IMR-90 (cell line): ENCODE data around the gene TSPAN8. TPM values are rescaled to one million over a fixed set of nuclear protein-coding genes. Genes with fewer than 3 reads are reported as not detected.

Experiments used
- ATAC-seq: fragments of 200-7000 bp; cut with Tn5 transposase; 2 replicates; pipeline ENCODE4 v1.9.1; 2020; ENCODE audit warnings: low read depth, mild to moderate bottlenecking, moderate library complexity
- BruUV-seq: library from RNA; stranded (reverse); fragments of 400-500 nt; replicated peaks from 2 replicates; lab custom pipeline; 2021; lab: Mats Ljungman, UMichigan
- CTCF ChIA-PET: fragments of 300-600 bp; formaldehyde crosslinking; extraction: SDS; loops from one replicate; lab custom pipeline; 2021; ENCODE audit warnings: antibody characterized with exemption; lab: Yijun Ruan, JAX
- POLR2A ChIA-PET: fragments of 300-600 bp; sonication (Branson Sonifier 250); formaldehyde crosslinking; loops from one replicate; lab custom pipeline; 2022; ENCODE audit warnings: antibody characterized with exemption; ENCODE audit not compliant: unreplicated experiment; lab: Charles Lee
- DNase-seq: peaks from one replicate; pipeline ENCODE4 v3.0.0; 2013
- H2AFZ ChIP-seq: replicated peaks from 2 replicates; pipeline ENCODE3; 2013; ENCODE audit warnings: low read length, mild to moderate bottlenecking; ENCODE audit not compliant: poor library complexity
- H2AK5ac ChIP-seq: 2 replicates; pipeline ENCODE4 v1.6.1; 2013; ENCODE audit warnings: low read depth, low read length, inconsistent platforms
- H2AK9ac ChIP-seq: replicated peaks from 2 replicates; pipeline ENCODE3; 2013; ENCODE audit warnings: mild to moderate bottlenecking, low read depth, low read length, moderate library complexity; ENCODE audit not compliant: poor library complexity
- H2BK120ac ChIP-seq: 2 replicates; pipeline ENCODE4 v1.6.1; 2013; ENCODE audit warnings: low read depth, low read length, inconsistent platforms
- H2BK15ac ChIP-seq: 3 replicates; pipeline ENCODE4 v1.6.1; 2013; ENCODE audit warnings: low read depth, low read length, inconsistent platforms
- H2BK20ac ChIP-seq: 2 replicates; pipeline ENCODE4 v1.6.1; 2013; ENCODE audit warnings: low read depth, mild to moderate bottlenecking, inconsistent platforms, low read length, moderate library complexity
- H2BK5ac ChIP-seq: 2 replicates; pipeline ENCODE4 v1.6.1; 2013; ENCODE audit warnings: mild to moderate bottlenecking, low read depth, low read length, inconsistent platforms; ENCODE audit not compliant: poor library complexity, severe bottlenecking
- H3K14ac ChIP-seq: replicated peaks from 2 replicates; pipeline ENCODE4 v1.6.1; 2013; ENCODE audit warnings: low read depth, low read length, inconsistent platforms
- H3K18ac ChIP-seq: 2 replicates; pipeline ENCODE4 v1.6.1; 2013; ENCODE audit warnings: low read depth, low read length, control low read depth
- H3K23ac ChIP-seq: 2 replicates; pipeline ENCODE4 v1.6.1; 2013; ENCODE audit warnings: low read depth, low read length, inconsistent platforms
- H3K27ac ChIP-seq: 2 replicates; pipeline ENCODE4 v1.5.1; 2013; ENCODE audit warnings: mild to moderate bottlenecking, control low read depth, low read length; ENCODE audit not compliant: insufficient read depth
- H3K27me3 ChIP-seq: 2 replicates; pipeline ENCODE4 v1.6.1; 2013; ENCODE audit warnings: low read length; ENCODE audit not compliant: control insufficient read depth, insufficient read depth
- H3K36me3 ChIP-seq: 2 replicates; pipeline ENCODE4 v1.6.1; 2013; ENCODE audit warnings: low read length, mixed read lengths; ENCODE audit not compliant: control insufficient read depth, insufficient read depth
- H3K4ac ChIP-seq: 2 replicates; pipeline ENCODE4 v1.6.1; 2013; ENCODE audit warnings: low read depth, low read length, inconsistent platforms
- H3K4me1 ChIP-seq: 2 replicates; pipeline ENCODE4 v1.6.1; 2013; ENCODE audit warnings: low read length, mixed read lengths; ENCODE audit not compliant: control insufficient read depth, insufficient read depth
- H3K4me2 ChIP-seq: 2 replicates; pipeline ENCODE4 v1.6.1; 2013; ENCODE audit warnings: low read depth, mild to moderate bottlenecking, control low read depth, low read length, moderate library complexity
- H3K4me3 ChIP-seq: 2 replicates; pipeline ENCODE4 v1.5.1; 2013; ENCODE audit warnings: low read depth, mild to moderate bottlenecking, control low read depth, low read length, moderate library complexity; ENCODE audit not compliant: insufficient read depth
- H3K56ac ChIP-seq: 2 replicates; pipeline ENCODE4 v1.6.1; 2013; ENCODE audit warnings: low read length, inconsistent platforms; ENCODE audit not compliant: insufficient read depth; ENCODE audit errors: extremely low read depth
- H3K79me1 ChIP-seq, 2 experiments: 2 replicates each; pipeline ENCODE4 v1.6.1; 2013; ENCODE audit warnings: low read length in 2 of 2, inconsistent platforms in 1 of 2, low read depth in 1 of 2
- H3K9ac ChIP-seq: 2 replicates; pipeline ENCODE4 v1.6.1; 2013; ENCODE audit warnings: low read depth, low read length, control low read depth
- H3K9me1 ChIP-seq: 2 replicates; pipeline ENCODE4 v1.6.1; 2013; ENCODE audit warnings: low read length, inconsistent platforms; ENCODE audit not compliant: insufficient read depth
- H3K9me3 ChIP-seq: 2 replicates; pipeline ENCODE4 v1.6.1; 2013; ENCODE audit warnings: low read length; ENCODE audit not compliant: control insufficient read depth, insufficient read depth
- H4K20me1 ChIP-seq: 2 replicates; pipeline ENCODE4 v1.6.1; 2013; ENCODE audit warnings: low read length, inconsistent platforms; ENCODE audit not compliant: insufficient read depth
- H4K5ac ChIP-seq: 2 replicates; pipeline ENCODE4 v1.6.1; 2013; ENCODE audit warnings: mild to moderate bottlenecking, low read depth, low read length, control low read depth
- H4K8ac ChIP-seq, 2 experiments: 2 replicates each; pipeline ENCODE4 v1.6.1; 2013; ENCODE audit warnings: low read depth in 2 of 2, low read length in 2 of 2, control low read depth in 1 of 2, inconsistent platforms in 1 of 2
- H4K91ac ChIP-seq: 2 replicates; pipeline ENCODE4 v1.6.1; 2013; ENCODE audit warnings: low read depth, low read length, inconsistent platforms; ENCODE audit not compliant: insufficient read depth
- BHLHE40 ChIP-seq: fragments of 150-350 bp; IDR thresholded peaks from 2 replicates; pipeline ENCODE4 v1.6.1; 2016; ENCODE audit warnings: mild to moderate bottlenecking, low read depth, low read length
- CHD1 ChIP-seq: IDR thresholded peaks from 2 replicates; pipeline ENCODE4 v1.6.1; 2012; ENCODE audit warnings: low read depth, low read length, improper control_type of control experiment
- FOS ChIP-seq: fragments of 150-350 bp; IDR thresholded peaks from 2 replicates; pipeline ENCODE4 v1.6.1; 2016; ENCODE audit warnings: low read depth, low read length
- MAFK ChIP-seq: IDR thresholded peaks from 2 replicates; pipeline ENCODE4 v1.6.1; 2012; ENCODE audit warnings: low read depth, low read length, improper control_type of control experiment
- RCOR1 ChIP-seq: IDR thresholded peaks from 2 replicates; pipeline ENCODE4 v1.6.1; 2012; ENCODE audit warnings: mild to moderate bottlenecking, low read length, improper control_type of control experiment; ENCODE audit not compliant: insufficient replicate concordance
- RFX5 ChIP-seq: IDR thresholded peaks from 2 replicates; pipeline ENCODE4 v1.8.0; 2012; ENCODE audit warnings: low read depth, mild to moderate bottlenecking, low read length, moderate library complexity
- SMC3 ChIP-seq: fragments of 150-350 bp; IDR thresholded peaks from 2 replicates; pipeline ENCODE4 v1.6.1; 2016; ENCODE audit warnings: low read depth, mild to moderate bottlenecking, antibody characterized with exemption, low read length, moderate library complexity
- WGBS, 2 experiments: methylation state at CpG; one replicate each; pipeline versions ENCODE4 v1.1.5 to v1.1.7; 2013; ENCODE audit warnings: missing lambda C conversion rate in 2 of 2; ENCODE audit not compliant: insufficient read length in 1 of 2; ENCODE audit errors: extremely low coverage in 2 of 2; 5-methylcytosine and 5-hydroxymethylcytosine counted together
- dilution Hi-C: fragments of 300-500 bp; cut with HindIII; formaldehyde crosslinking; loops from one replicate; pipeline ENCODE4 v1.14.3; 2018; ENCODE audit warnings: low sequenced_read_pairs; ENCODE audit not compliant: unreplicated experiment
- in situ Hi-C: fragments of 300-500 bp; cut with MboI; formaldehyde crosslinking; loops from 3 replicates; pipeline ENCODE4 v1.14.3; 2019; ENCODE audit warnings: low sequenced_read_pairs, inconsistent platforms, mixed read lengths
- intact Hi-C: fragments of 100-400 bp; cut with micrococcal nuclease; formaldehyde crosslinking; loops from 2 replicates; pipeline ENCODE4 v1.10.0; 2022
- polyA plus RNA-seq, 3 experiments: library from polyadenylated mRNA; depleted of rRNA; stranded (reverse); fragments of >200 nt; gene quantifications; 2 replicates each; pipeline ENCODE4 v1.2.3, GENCODE V29; 2012; ENCODE audit warnings: low replicate concordance in 1 of 3
- total RNA-seq: library from RNA; depleted of rRNA; stranded (reverse); fragments of >200 nt; gene quantifications from 2 replicates; pipeline ENCODE4 v1.2.3, GENCODE V29; 2012
- TF ChIP-seq, protein P1 (sequence below): fragments of 150-350 bp; IDR thresholded peaks from 2 replicates; pipeline ENCODE4 v1.6.1; 2017; ENCODE audit warnings: mild to moderate bottlenecking, antibody characterized with exemption, low read length, low read depth
- TF ChIP-seq, protein P2 (sequence below): conservative IDR thresholded peaks from 2 replicates; pipeline ENCODE4 v1.5.1; 2012; ENCODE audit warnings: mild to moderate bottlenecking, low read depth, low read length, improper control_type of control experiment
- TF ChIP-seq, protein P3 (sequence below): fragments of 150-350 bp; IDR thresholded peaks from 2 replicates; pipeline ENCODE4 v1.6.1; 2016; ENCODE audit warnings: low read depth, mild to moderate bottlenecking, low read length, moderate library complexity, borderline replicate concordance

Gene TSPAN8
- total and polyA plus RNA-seq, 2 of the 4 experiments (the other 2 are of a cell fraction), result not detected

DNA sequence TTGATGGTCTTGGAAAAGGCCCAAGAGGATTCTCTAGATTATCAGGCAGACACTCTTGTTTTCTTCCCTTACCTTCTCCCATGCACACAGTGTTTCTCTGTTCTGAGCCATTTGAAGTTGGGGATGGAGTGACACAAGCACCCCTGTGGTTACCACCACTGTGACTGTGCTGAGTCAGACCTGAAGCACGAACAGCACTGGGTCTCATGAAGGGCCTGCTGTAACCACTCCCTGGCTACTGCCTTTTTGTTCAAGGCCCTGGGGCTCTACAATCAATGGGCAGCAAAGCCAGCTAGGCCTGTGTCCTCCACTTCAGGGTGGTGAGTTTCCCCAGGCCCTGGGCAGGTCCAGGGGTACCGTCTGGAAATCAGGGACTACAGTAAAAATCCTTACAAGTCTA is 65.5 kb downstream of the TSPAN8 start:
- CTCF ChIA-PET, result no interaction called here
- H3K4me3 ChIP-seq, result no peak overlapping the region
- no peak overlapping the region for H2BK5ac ChIP-seq
- H3K79me1 ChIP-seq, result no peaks in the 10 kb centered on the region
- H3K9me3 ChIP-seq, result peaks cover 6% of the 10 kb centered on the region
- in situ Hi-C loops, result no loop called here
- H2BK120ac ChIP-seq, result no peak overlapping the region
- TF ChIP-seq, protein P1, sequence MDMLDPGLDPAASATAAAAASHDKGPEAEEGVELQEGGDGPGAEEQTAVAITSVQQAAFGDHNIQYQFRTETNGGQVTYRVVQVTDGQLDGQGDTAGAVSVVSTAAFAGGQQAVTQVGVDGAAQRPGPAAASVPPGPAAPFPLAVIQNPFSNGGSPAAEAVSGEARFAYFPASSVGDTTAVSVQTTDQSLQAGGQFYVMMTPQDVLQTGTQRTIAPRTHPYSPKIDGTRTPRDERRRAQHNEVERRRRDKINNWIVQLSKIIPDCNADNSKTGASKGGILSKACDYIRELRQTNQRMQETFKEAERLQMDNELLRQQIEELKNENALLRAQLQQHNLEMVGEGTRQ, result no peak
- TF ChIP-seq RFX5 (no peak), SMC3 (no peak), BHLHE40 (no peak), CHD1 (no peak), FOS (no peak), MAFK (no peak), RCOR1 (no peak)
- TF ChIP-seq, protein P2, sequence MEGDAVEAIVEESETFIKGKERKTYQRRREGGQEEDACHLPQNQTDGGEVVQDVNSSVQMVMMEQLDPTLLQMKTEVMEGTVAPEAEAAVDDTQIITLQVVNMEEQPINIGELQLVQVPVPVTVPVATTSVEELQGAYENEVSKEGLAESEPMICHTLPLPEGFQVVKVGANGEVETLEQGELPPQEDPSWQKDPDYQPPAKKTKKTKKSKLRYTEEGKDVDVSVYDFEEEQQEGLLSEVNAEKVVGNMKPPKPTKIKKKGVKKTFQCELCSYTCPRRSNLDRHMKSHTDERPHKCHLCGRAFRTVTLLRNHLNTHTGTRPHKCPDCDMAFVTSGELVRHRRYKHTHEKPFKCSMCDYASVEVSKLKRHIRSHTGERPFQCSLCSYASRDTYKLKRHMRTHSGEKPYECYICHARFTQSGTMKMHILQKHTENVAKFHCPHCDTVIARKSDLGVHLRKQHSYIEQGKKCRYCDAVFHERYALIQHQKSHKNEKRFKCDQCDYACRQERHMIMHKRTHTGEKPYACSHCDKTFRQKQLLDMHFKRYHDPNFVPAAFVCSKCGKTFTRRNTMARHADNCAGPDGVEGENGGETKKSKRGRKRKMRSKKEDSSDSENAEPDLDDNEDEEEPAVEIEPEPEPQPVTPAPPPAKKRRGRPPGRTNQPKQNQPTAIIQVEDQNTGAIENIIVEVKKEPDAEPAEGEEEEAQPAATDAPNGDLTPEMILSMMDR, result no peak
- TF ChIP-seq, protein P3, sequence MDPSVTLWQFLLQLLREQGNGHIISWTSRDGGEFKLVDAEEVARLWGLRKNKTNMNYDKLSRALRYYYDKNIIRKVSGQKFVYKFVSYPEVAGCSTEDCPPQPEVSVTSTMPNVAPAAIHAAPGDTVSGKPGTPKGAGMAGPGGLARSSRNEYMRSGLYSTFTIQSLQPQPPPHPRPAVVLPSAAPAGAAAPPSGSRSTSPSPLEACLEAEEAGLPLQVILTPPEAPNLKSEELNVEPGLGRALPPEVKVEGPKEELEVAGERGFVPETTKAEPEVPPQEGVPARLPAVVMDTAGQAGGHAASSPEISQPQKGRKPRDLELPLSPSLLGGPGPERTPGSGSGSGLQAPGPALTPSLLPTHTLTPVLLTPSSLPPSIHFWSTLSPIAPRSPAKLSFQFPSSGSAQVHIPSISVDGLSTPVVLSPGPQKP, result no peak
- H3K18ac ChIP-seq, result no peak overlapping the region
- H3K4me1 ChIP-seq, result no peaks in the 10 kb centered on the region
- H3K27me3 ChIP-seq, result no peaks in the 10 kb centered on the region
- dilution Hi-C loops, result no loop called here
- H2AFZ ChIP-seq, result no peak overlapping the region
- no peak overlapping the region for H3K23ac ChIP-seq
- ATAC-seq, result no peak
- no peak overlapping the region for H3K14ac ChIP-seq
- no peak overlapping the region for H2BK20ac ChIP-seq
- H4K5ac ChIP-seq, result no peak overlapping the region
- H3K27ac ChIP-seq, result no peak overlapping the region
- DNase-seq, result peak; percentile 0
- no peak overlapping the region for H3K9ac ChIP-seq
- H3K4me2 ChIP-seq, result no peak overlapping the region
- H4K20me1 ChIP-seq, result no peaks in the 10 kb centered on the region
- no peaks in the 10 kb centered on the region for H3K9me1 ChIP-seq
- no peak overlapping the region for H3K4ac ChIP-seq
- no peak overlapping the region for H3K56ac ChIP-seq
- intact Hi-C loops, result no loop called here
- no peak overlapping the region for H4K8ac ChIP-seq
- POLR2A ChIA-PET, result no interaction called here
- H2AK5ac ChIP-seq, result no peak overlapping the region
- BruUV-seq, result no TSS peak
- no CpG with 5 or more reads among the region's 2 CpGs for WGBS, 2 experiments
- H4K91ac ChIP-seq, result no peak overlapping the region
- H2BK15ac ChIP-seq, result no peak overlapping the region
- no peak overlapping the region for H2AK9ac ChIP-seq
- no peaks in the 10 kb centered on the region for H3K36me3 ChIP-seq
